Astrocyte of the cerebellum (primary cell): ENCODE data around the gene ENOX1.

Experiments
- DNase-seq: peaks from one replicate; pipeline ENCODE4 v3.0.0-alpha.2; 2011; ENCODE audit warnings: low read depth
- H3K4me3 ChIP-seq: 2 replicates; pipeline ENCODE4 v1.5.1; 2011; ENCODE audit warnings: mild to moderate bottlenecking, low read depth, low read length, moderate library complexity
- CTCF ChIP-seq: IDR thresholded peaks from 2 replicates; pipeline ENCODE4 v1.5.1; 2012; ENCODE audit warnings: low read length, low read depth, moderate library complexity, mild to moderate bottlenecking; ENCODE audit errors: missing control alignments
- in situ Hi-C: cut with HindIII; loops from 2 replicates; pipeline ENCODE4 v1.10.0; 2017; ENCODE audit warnings: low sequenced_read_pairs

Gene ENOX1

DNA sequence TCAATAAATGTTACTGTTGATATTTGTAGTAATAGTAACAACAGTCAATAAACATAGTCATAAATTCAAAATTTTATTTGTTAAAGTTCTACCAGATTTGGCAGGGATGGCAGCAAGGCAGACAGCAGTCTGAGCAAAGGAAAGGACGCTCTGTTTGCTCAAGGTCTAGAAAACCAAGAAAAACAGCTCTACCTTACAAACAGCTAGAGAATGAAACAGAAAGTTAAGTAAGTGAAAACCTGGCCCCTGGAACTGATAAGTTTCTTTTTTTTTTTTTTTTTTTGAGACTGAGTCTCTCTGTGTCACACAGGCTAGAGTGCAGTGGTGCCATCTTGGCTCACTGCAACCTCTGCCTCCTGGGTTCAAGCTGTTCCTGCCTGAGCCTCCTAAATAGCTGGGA, 27.9 kb downstream of the ENOX1 start:
- in situ Hi-C loops: no loop called here
- no peak overlapping the region for H3K4me3 ChIP-seq
- TF ChIP-seq CTCF: no peak
- no peak for DNase-seq

DNA sequence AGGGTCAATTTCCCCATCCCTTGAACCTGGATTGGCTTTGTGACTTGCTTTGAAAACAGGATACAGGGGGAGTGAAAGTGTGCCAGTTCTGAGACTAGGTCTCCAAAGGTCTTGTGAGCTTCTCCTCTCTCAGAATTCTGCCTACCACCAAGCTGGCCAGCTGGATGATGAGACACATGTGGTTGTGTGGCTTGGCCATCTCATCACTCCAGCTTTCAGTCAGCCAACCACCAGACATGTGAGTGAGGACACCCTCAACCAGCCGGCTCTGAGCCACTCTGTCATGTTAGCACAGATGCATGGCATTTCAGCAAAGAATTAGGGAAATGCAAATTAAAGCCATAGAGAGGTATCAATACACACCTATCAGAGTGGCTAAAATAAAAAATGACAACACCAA, 29.5 kb downstream of the ENOX1 start:
- DNase-seq: no peak
- in situ Hi-C loops: no loop called here
- H3K4me3 ChIP-seq: no peak overlapping the region
- no peak for TF ChIP-seq CTCF

DNA sequence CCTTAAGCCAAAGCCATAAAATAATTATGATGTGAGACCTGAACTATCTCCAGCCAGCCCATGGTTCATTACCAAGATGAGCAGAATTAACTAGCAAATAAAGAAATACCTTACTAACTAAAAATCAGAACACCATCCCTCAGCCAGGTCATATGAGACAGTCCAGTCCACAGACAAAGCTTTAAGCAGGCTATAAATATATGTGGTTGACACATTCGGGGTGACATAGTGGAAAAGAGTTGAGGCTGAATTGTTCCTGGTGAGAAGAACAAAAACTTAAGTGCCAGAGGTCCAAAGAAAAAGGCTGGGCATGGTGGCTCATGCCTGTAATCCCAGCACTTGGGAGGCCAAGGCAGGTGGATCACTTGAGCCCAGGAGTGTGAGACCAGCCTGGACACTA, 30.9 kb downstream of the ENOX1 start:
- TF ChIP-seq CTCF: no peak
- in situ Hi-C loops: no loop called here
- no peak overlapping the region for H3K4me3 ChIP-seq
- DNase-seq: no peak

- no peak for DNase-seq
- no peak for TF ChIP-seq CTCF
- in situ Hi-C loops: no loop called here
Observed at GRCh38 chr13:43751624-43752023, 35.1 kb downstream of the ENOX1 start.

GRCh38 chr13:43749503-43749902, 37.3 kb downstream of the ENOX1 start:
- in situ Hi-C loops: no loop called here

More at GRCh38 chr13:43751624-43752023, 35.1 kb downstream of the ENOX1 start:
- no peak overlapping the region for H3K4me3 ChIP-seq

DNA sequence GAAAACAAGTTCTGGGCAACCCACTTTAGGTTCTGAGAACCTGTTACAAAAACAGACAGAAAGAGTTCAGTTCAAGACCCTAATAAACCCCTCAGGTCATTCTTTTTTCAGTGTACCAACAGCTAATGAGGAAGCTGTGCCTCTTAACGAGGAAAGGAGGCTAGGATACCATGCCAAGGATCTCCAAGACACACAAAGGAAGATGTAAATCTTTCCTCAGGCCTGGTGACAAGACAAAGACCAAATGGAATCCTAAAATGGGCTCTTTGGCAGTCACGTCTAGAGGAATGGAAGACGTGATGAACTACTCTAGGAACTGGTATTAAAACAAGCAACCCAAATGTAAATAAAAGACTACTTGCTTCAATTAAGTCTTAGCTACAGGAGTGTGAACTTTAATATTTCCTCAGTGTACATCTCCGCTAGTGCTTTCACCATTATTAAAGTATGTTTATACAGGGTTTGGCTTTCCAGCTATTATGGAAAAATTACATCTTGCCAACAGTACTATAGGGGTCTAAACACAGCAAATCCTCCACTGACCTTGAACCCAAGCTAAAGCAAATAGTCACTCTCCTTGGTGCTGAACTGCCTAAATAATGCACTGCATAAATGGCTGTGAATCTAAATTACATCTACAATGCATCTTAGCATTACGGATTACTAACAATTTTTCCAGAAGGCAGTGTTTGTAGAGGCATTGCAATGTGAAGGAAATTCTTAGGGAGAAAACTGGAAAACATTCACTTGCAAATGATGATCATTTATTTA, 42.3 kb downstream of the ENOX1 start:
- H3K4me3 ChIP-seq: no peak overlapping the region
- in situ Hi-C loops: no loop called here
- DNase-seq: no peak
- TF ChIP-seq CTCF: no peak

More at GRCh38 chr13:43749503-43749902, 37.3 kb downstream of the ENOX1 start:
- no peak for DNase-seq
- no peak overlapping the region for H3K4me3 ChIP-seq
- TF ChIP-seq CTCF: no peak
